Omental fat pad (tissue), 4 donors: ENCODE results near the gene ITGAV. TPM values are rescaled to one million over a fixed set of nuclear protein-coding genes. Genes with fewer than 3 reads are reported as not detected.

ENCODE experiments used
- ATAC-seq: fragments of 150-250 bp; one replicate; pipeline ENCODE4 v1.9.1; 2016; ENCODE audit warnings: mild to moderate bottlenecking, moderate library complexity; ENCODE audit not compliant: low FRiP score
- DNase-seq: peaks from one replicate; pipeline ENCODE4 v3.0.0-alpha.2; 2019; ENCODE audit warnings: low spot score
- total RNA-seq, 4 donors: library from RNA; depleted of rRNA; stranded (reverse); fragments of >200 nt; gene quantifications; one replicate each; pipeline ENCODE4 v1.1.0, GENCODE V29; 2016
- TF ChIP-seq, protein P1 (sequence below), 3 donors: fragments of 450-650 bp; IDR thresholded peaks; one replicate each; pipeline ENCODE4 v1.5.1; 2016 to 2017; ENCODE audit warnings: antibody characterized with exemption in 3 of 3, mild to moderate bottlenecking in 3 of 3, moderate library complexity in 2 of 3

The ITGAV gene
- total RNA-seq, 4 donors from 2014 or later: 81.3 to 155 (median 111) TPM

DNA sequence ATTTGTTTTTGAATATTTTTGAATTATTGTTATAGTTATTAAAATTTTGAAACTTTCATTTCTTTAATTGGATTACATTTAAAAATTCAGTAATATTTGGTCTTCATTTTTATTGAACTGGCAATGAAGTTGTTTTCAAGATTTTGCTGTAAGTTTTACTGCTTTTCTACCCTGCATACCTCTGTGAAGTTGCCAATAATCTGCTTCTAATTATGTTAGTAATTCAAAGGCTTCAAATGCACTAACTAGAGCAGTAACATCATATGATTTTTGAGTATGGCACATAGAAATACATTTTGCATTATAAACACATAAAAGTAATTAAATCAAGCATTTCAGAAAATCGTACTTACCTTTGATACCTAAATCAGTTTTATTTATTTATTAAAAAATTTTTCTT is 63.7 kb downstream of the ITGAV start:
- DNase-seq (no peak), ATAC-seq (no peak)
- TF ChIP-seq, protein P1, sequence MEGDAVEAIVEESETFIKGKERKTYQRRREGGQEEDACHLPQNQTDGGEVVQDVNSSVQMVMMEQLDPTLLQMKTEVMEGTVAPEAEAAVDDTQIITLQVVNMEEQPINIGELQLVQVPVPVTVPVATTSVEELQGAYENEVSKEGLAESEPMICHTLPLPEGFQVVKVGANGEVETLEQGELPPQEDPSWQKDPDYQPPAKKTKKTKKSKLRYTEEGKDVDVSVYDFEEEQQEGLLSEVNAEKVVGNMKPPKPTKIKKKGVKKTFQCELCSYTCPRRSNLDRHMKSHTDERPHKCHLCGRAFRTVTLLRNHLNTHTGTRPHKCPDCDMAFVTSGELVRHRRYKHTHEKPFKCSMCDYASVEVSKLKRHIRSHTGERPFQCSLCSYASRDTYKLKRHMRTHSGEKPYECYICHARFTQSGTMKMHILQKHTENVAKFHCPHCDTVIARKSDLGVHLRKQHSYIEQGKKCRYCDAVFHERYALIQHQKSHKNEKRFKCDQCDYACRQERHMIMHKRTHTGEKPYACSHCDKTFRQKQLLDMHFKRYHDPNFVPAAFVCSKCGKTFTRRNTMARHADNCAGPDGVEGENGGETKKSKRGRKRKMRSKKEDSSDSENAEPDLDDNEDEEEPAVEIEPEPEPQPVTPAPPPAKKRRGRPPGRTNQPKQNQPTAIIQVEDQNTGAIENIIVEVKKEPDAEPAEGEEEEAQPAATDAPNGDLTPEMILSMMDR (IDR thresholded peaks at IDR 0.05): no peak

DNA sequence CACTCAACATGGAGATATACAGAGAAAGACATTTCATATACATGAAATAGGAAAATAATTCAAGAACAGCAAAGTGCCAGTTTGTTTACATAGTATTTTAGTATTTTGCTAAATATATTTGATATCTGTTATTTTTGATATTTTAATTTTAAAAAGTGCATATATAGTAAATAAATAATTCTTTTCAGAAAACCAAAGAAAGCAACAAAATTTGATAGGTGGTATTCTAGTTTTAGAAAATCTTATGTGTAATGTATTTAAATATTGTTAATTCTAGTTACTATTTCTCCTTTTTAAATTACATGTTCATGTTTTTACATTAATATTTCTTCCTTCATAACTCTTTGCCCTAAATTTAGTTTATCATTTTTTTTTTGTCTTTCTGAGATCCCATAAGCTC is 69.5 kb downstream of the ITGAV start:
- TF ChIP-seq, protein P1 (IDR thresholded peaks at IDR 0.05): no peak
- no peak for DNase-seq
- ATAC-seq: no peak

DNA sequence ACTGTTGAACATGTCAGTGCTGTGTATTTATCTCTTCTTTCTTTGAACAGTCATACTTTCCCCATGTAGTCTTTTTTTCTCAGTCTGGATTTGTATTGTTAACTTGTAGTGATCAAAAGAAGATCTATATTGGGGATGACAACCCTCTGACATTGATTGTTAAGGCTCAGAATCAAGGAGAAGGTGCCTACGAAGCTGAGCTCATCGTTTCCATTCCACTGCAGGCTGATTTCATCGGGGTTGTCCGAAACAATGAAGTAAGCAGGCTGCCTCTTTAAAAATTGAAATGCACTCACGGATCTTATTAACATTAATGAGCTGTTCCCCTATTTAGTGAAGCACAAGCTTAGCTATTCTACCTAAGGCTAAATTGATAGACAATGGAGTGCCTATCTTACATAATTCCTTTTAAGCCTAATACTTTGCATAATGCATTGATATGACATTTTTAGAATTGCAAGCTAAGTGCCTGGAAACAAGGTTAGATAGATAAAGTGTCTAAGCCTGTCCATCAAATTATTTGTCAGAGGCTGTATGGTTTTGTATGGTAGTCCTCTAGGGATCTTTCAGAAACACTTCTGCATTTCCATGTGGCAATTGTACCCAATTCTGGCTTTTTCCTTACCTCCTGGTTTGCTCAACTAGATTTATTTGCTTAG is 74.7 kb downstream of the ITGAV start:
- ATAC-seq (no peak), DNase-seq (no peak)
- TF ChIP-seq, protein P1 (IDR thresholded peaks at IDR 0.05): no peak

DNA sequence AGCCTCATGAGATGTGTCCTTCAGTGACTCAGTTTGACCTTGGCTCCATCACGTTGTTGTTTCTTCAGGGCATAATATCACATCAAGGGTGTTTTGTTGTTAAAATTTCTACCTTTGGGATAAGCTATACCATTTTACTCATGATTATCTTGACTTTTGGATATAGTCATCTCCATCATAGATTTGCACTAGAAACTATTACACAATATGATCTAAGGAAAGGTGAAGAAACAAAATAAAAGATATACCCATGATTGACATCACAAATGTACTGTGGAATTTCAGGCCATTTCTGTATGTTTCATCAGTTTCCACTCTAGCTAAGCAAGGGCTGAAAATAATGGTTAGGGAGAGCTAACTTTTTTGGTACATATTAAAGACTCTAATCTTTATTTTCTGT is 79.3 kb downstream of the ITGAV start:
- TF ChIP-seq, protein P1 (IDR thresholded peaks at IDR 0.05): no peak
- ATAC-seq (no peak), DNase-seq (no peak)

GRCh38 chr2:186670831-186671230 is 81.0 kb downstream of the ITGAV start:
- DNase-seq (no peak), ATAC-seq (no peak)
- TF ChIP-seq, protein P1 (IDR thresholded peaks at IDR 0.05): no peak

DNA sequence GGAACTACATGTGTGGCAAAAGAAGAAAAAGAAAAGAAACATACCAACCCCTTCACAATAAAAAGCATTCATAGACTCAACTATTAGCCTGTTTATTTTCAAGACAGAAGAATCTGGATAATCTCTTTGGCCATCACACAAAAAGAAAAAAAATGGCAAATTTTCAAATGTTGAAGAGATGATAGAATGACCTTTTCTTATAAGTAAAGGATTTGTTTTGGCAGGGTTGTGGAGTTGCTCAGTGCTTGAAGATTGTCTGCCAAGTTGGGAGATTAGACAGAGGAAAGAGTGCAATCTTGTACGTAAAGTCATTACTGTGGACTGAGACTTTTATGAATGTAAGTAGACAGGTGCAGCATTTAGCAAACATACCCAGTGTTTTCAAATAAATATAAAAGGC is 85.5 kb downstream of the ITGAV start:
- ATAC-seq (no peak), DNase-seq (no peak)
- TF ChIP-seq, protein P1 (IDR thresholded peaks at IDR 0.05): no peak

GRCh38 chr2:186683341-186683740 is 93.5 kb downstream of the ITGAV start:
- TF ChIP-seq, protein P1 (IDR thresholded peaks at IDR 0.05): no peak
- DNase-seq: no peak
- no peak for ATAC-seq
